GM18498 (cell line): ENCODE measurements around the gene MAGEB6B.
"Not testable (repeated sequence)": the region's sequence is repeated elsewhere in the genome, so short reads cannot be mapped to it uniquely, and the experiment has no call there.

Experiments used
- ATAC-seq: cut with Tn5 transposase; IDR thresholded peaks from one replicate; pipeline ENCODE4 v1.9.1; 2021; ENCODE audit warnings: mild to moderate bottlenecking, moderate library complexity; ENCODE audit not compliant: unreplicated experiment

Gene MAGEB6B, protein sequence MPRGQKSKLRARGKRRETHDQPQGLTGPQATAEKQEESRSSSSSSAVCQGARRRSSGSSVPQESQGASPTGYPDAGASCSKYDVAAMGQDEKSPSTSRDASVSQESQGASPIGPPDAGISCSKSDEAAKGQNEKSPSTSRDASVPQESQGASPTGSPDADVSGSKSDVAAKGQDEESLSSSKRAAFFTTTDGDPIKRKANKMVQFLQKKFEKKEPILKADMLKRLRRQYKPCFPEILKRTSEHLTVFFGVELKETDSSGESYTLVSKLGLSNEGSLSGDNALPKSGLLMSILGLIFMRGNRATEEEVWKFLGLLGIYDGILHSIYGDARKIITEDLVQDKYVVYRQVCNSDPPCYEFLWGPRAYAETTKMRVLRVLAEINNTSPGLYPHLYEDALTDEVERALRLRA

GRCh38 chrX:26160301-26160700 is at the start of gene MAGEB6B:
Gene MAGEB6B, plus strand, starts transcription at chrX:26160601. Its CDS starts 0 bp downstream, at chrX:26160601.
- ATAC-seq, result no peak

DNA sequence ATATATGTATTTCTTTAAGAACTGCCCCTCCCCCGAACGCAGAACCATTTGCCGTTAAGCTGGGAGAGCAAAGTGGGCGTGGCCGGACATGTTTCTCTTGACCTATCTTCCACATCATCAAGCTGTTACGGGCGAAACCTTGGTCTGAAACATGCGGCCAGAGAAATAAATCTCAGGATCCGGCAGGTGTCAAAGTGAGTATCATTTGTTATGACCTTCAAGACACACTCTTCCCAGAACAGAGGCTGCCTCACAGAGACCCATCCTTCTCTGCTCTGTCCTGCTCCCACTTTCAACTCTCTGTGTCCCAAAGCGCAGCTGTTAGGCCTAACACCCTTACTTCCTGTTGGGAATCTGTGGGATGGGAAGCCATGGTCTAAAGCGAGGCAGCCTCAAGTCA is 22.1 kb upstream of the MAGEB6B start, which contains the start of gene MAGEB18:
Gene MAGEB18, plus strand, starts transcription at position 70 of the 400 bp plus-strand sequence. CDS start 643 bp downstream, outside the sequence.
- ATAC-seq, result no peak

DNA sequence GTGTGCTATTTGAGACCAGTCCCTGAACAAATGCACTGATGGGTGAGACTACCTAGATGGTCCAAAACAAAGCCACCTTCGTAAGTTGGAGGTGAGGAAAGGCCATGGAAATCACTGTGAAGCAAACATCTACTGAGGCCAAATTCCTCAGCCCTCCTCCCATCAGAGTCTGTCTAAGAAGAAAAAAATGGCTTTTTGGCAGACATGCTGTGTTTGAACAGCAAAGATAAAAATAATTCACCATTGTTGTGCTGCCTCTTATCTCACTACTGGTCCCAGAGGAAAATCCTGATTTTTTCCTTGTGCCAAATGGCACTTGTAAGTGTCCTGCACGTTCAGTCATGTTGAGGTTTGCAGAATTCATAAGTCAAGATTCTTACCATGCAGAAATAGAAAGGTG is 14.4 kb upstream of the MAGEB6B start:
- ATAC-seq, result no peak

DNA sequence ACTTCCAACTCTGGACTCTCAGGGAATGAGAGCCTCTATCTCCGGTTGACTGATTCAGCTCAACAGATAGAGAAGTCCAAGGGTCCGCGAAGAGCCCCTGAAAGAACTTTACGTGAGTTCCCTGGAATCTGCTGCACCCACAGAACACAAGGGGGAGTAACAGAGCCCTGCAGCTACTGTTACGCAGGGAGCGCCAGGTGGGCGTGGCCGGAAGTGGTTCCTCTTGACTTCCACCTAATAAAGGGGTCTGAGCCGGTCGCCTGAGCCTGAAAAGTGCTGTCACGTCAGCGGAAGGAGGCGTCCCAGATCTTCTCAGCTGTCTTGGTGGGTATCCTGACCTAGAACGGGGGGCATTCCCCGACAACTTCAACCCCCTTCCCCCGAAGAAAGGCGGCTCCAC is 31.8 kb downstream of the MAGEB6B start, which contains the start of gene MAGEB6:
Gene MAGEB6, plus strand, starts transcription at position 237 of the 400 bp plus-strand sequence. CDS start 1,407 bp downstream, outside the sequence.
- no peak for ATAC-seq

GRCh38 chrX:26203561-26203960 is 43.2 kb downstream of the MAGEB6B start:
- ATAC-seq, result no peak

- ATAC-seq, result not testable (repeated sequence)
Measured at GRCh38 chrX:26204717-26205116, 44.3 kb downstream of the MAGEB6B start.

- no peak for ATAC-seq
Measured at GRCh38 chrX:26208012-26208411, 47.6 kb downstream of the MAGEB6B start.
